NB4 (cell line): Measurements from ENCODE around the gene VIL1.

ENCODE experiments used
- CTCF ChIP-seq: IDR thresholded peaks from one replicate; pipeline ENCODE4 v1.5.1; 2012; ENCODE audit warnings: low read depth, low read length
- MYC ChIP-seq: IDR thresholded peaks from 2 replicates; pipeline ENCODE4 v1.6.1; 2011; ENCODE audit warnings: low read depth, low read length
- POLR2A ChIP-seq: IDR thresholded peaks from 2 replicates; pipeline ENCODE4 v1.6.1; 2011; ENCODE audit warnings: mild to moderate bottlenecking; ENCODE audit not compliant: insufficient read length; ENCODE audit errors: extremely low read depth

DNA sequence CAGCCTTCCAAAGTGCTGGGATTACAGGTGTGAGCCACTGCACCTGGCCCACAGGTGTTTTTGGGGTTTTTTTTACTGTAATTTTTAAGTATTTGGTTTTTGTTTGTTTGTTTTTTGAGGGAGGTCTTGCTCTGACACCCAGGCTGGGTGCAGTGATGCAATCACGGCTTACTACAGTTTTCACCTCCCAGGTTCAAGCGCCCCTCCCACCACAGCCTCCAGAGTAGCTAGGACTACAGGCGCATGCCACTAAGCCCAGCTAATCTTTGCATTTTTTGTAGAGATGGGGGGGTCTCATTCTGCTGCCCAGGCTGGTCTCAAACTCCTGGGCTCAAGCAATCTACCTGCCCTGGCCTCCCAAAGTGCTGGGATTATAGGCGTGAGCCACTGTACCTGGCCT is 44.1 kb upstream of the VIL1 start:
- TF ChIP-seq CTCF: no peak
- no peak for TF ChIP-seq POLR2A
- TF ChIP-seq MYC: no peak
